Right renal pelvis (tissue), 4 donors: ENCODE measurements around the gene AK9. TPM values are rescaled to one million over a fixed set of nuclear protein-coding genes. Genes with fewer than 3 reads are reported as not detected.
"Not testable (repeated sequence)": the region's sequence is repeated elsewhere in the genome, so short reads cannot be mapped to it uniquely, and the experiment has no call there.

ENCODE experiments used
- DNase-seq, 4 donors: peaks; one replicate each; pipeline ENCODE4 v3.0.0-alpha.2; 2013; ENCODE audit warnings: low read depth in 4 of 4, low spot score in 3 of 4, missing footprints in 1 of 4
- polyA plus RNA-seq, 4 donors: library from polyadenylated mRNA; unstranded; fragments of 120-200 nt; gene quantifications; one replicate each; pipeline ENCODE4 v1.2.1, GENCODE V29; 2013; ENCODE audit not compliant: insufficient read length in 4 of 4

Gene AK9
- polyA plus RNA-seq, 4 donors: 12.0 to 14.5 (median 13.6) TPM

GRCh38 chr6:109701221-109701620 lies 10.2 kb upstream of the AK9 start:
- DNase-seq: no peak

DNA sequence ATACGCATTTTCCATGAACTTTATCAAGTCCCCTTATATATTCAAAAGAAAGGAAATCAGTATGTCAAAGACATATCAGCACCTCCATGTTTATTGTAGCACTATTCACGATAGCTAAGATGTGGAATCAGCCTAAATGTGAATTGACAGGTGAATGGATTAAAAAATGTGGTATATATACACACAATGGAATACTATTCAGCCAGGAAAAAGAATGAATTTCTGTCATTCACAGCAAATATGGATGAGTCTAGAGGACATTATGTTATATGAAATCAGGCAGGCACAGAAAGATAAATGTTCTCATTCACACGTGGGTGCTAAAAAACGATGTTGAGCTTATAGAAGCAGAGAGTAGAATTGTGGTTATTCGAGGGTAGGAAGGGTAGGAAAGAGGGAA lies 5.4 kb upstream of the AK9 start:
- no peak for DNase-seq

GRCh38 chr6:109695468-109695867 lies 4.5 kb upstream of the AK9 start:
- no peak for DNase-seq

DNA sequence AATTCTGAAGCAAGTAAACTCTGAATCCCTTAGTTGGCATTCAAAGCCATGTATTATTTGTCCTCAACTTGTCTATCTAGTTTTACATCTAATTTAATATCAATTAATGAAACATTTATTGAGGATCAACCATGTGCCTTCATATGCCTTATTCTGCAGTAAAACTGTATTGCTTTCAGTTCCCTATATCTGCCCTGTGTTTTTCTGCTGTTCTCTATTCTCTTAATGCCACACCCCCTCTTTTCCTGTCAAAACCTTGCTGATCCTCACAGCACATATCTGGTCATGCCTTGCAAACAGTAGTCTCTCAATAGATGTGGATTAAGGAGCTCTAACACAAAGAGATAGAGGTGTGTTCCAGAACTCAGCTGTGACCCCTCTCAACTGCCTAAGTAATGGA lies 2.1 kb upstream of the AK9 start:
- no peak for DNase-seq

DNA sequence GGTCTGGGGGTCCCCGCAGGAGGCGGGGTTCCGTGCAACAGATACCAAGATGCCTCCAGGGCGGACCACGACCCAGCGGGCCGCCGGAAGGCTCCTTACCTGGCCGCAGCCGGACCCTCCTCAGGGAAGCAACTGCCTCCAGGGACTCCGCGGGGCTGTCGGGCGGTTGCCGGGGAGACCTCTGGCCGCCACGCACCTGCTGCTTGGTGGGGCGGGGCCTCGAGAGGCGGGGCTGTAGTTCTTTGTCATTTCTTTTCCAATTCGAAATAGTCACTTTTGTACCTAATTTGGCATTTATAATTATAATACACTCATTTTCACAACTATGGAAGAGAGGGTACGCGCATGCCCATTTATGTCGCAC lies 647 bp downstream of the AK9 start:
- peak in 2 of 4 donors; percentile 38 to 43 for DNase-seq

DNA sequence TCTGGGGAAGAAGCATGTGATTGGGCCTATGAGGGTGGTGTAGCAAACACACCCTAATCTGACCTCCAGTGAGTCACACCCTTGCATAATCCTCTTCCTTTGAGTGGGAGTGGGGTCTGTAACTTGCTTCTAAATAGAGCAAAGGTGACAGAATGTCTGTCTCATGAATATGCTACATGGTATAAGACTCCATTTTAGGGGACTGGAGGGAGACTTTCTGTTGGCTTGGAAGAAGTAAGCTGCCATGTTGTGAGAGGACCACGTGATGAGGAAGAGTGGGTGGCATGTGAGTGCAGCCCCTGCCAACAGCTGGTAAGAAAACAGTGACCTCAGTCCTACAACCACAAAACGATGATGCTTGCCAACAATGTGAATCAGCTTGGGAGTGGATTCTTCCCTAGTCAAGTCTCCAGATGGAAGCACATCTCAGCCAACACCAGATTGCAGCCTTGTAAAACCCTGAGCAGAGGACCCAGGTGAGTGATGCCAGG lies 3.7 kb downstream of the AK9 start:
- no peak for DNase-seq

- DNase-seq: no peak
Measured at GRCh38 chr6:109686566-109687265, 4.3 kb downstream of the AK9 start.

GRCh38 chr6:109678661-109679505 lies 12.1 kb downstream of the AK9 start:
- DNase-seq: not testable (repeated sequence)

GRCh38 chr6:109678240-109678639 lies 12.8 kb downstream of the AK9 start:
- no peak for DNase-seq

DNA sequence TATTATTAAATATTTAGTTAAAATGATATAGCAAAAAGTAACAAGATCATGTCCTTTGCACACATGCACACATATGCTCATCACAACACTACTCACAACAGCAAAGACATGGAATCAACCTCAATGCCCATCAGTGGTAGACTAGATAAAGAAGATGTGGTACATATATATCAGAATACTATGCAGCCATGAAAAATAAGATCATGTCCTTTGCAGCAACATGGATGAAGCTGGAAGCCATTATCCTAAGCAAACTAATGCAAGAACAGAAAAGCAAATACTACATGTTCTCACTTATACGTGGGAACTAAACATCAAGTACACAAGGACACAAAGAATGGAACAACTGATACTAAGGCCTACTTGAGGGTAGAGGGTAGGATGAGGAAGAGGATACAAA lies 14.3 kb downstream of the AK9 start:
- DNase-seq: no peak

GRCh38 chr6:109672839-109673238 lies 18.2 kb downstream of the AK9 start:
- no peak for DNase-seq

GRCh38 chr6:109672175-109672574 lies 18.8 kb downstream of the AK9 start:
- no peak for DNase-seq

GRCh38 chr6:109671733-109672132 lies 19.3 kb downstream of the AK9 start:
- DNase-seq: no peak

- no peak for DNase-seq
Measured at GRCh38 chr6:109669811-109670210, 21.2 kb downstream of the AK9 start.

- no peak for DNase-seq
Measured at GRCh38 chr6:109662192-109662591, 28.8 kb downstream of the AK9 start.

- no peak for DNase-seq
Measured at GRCh38 chr6:109660526-109661320, 30.3 kb downstream of the AK9 start.

DNA sequence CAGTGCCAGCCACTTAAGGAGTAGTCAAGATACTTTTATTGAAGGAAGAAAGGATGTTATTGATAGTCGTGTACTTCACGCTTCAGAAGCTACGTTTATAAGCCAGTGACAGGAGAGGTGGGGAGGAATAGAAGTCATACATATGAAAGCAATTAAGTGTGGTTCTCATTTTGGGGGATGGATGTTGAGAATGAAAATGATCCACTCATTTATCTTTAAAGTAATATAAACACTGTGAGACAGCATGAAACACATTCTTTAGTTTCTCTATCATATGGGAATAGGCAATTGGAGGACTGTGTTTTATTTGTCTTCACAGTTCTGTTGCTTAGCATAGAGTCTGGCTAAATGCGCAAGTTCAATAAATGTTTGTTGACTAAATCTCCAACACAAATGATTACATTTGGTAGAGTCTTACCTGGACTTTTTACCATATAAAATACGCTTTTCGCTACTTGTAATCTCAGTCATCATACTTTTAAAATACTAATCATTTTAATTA lies 35.2 kb downstream of the AK9 start:
- DNase-seq: no peak

- DNase-seq: no peak
Measured at GRCh38 chr6:109653264-109653663, 37.7 kb downstream of the AK9 start.

DNA sequence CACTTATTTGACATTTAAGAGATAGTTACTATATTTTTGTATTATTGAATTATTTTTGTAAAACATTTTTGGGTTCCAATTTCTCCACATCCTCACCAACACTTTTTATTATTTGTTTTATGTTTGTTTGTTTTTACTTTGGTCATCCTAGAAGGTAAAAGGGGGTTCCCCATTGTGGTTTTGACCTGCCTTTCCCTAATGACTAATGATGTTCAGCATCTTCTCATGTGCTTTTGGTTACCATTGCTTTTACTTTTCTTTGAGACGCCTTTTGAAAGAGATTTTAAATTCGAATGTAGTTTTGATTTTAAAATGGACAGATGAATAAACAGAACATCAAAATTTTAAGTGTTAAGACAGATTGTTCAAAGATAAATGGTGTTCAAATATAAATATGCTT lies 46.9 kb downstream of the AK9 start:
- no peak for DNase-seq

DNA sequence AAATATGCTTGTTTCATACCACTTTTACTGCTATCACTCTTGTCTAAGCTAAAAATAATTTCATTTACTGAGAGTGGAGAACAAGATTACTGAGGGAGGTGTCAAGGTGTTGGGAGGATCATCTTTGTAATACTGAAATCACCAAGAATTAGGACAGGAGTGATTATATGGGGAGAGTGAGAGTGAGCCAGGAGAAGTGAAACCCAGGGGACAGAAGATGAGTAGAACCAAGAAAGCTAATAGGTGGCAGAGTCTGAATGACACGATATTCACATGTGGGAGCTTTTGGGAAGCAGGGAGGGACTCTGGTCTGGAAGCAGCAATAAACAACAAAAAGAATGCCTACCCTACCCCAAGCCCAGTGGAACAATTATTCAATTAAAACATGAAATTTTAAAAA lies 58.6 kb downstream of the AK9 start:
- no peak for DNase-seq

- no peak for DNase-seq
Measured at GRCh38 chr6:109631403-109631802, 59.6 kb downstream of the AK9 start.
